K562 (cell line): Measurements from ENCODE around the gene SPINT2. TPM values are rescaled to one million over a fixed set of nuclear protein-coding genes. Genes with fewer than 3 reads are reported as not detected.

ENCODE experiments used
- ATAC-seq: fragments of 200-7000 bp; cut with Tn5 transposase; 3 replicates; pipeline ENCODE4 v1.9.1; 2020; ENCODE audit warnings: moderate library complexity
- BruUV-seq: library from RNA; stranded (reverse); fragments of 400-500 nt; replicated peaks from 2 replicates; lab custom pipeline; 2021; lab: Mats Ljungman, UMichigan
- CTCF ChIA-PET: fragments of 300-600 bp; formaldehyde crosslinking; extraction: SDS; loops from one replicate; lab custom pipeline; 2021; ENCODE audit warnings: low intra/inter-chr PET ratio; lab: Yijun Ruan, JAX
- POLR2A ChIA-PET: fragments of 300-600, 350-650 bp; sonication (Branson Sonifier 250); formaldehyde crosslinking; extraction: SDS; loops from one replicate; lab custom pipeline; 2021; ENCODE audit warnings: antibody characterized with exemption, inconsistent platforms; lab: Yijun Ruan, JAX
- DNase-seq, 4 experiments: peaks; one replicate each; pipeline versions ENCODE4 v3.0.0 to v3.0.0-alpha.2; 2011 to 2018; ENCODE audit warnings: low spot score in 3 of 4, mixed read lengths in 3 of 4; ENCODE audit errors: extremely low read depth in 1 of 4
- FAIRE-seq: peaks from 2 replicates; lab custom pipeline; 2011; peaks lifted over from hg19 to GRCh38; lab: Jason Lieb, UNC
- H2AFZ ChIP-seq: 2 replicates; pipeline ENCODE4 v1.6.0; 2011; ENCODE audit warnings: low read depth, low read length, control low read depth, inconsistent platforms
- H3K27ac ChIP-seq: fragments of 200-600 bp; 3 replicates; pipeline ENCODE4 v1.8.0; 2011; ENCODE audit warnings: low read depth, mild to moderate bottlenecking, control low read depth, inconsistent platforms, low read length, moderate library complexity, mixed read lengths; ENCODE audit errors: extremely low read depth
- H3K27me3 ChIP-seq, 2 experiments: fragments of 300-600 bp in 1 of 2; 2 replicates in 1 of 2; 3 replicates in 1 of 2; pipeline versions ENCODE4 v1.6.0 to v1.8.0; 2011; ENCODE audit warnings: inconsistent platforms in 2 of 2, low read length in 2 of 2, mild to moderate bottlenecking in 1 of 2, mixed read lengths in 1 of 2, moderate library complexity in 1 of 2; ENCODE audit not compliant: control insufficient read depth in 2 of 2, insufficient read depth in 2 of 2
- H3K36me3 ChIP-seq: fragments of 300-600 bp; 3 replicates; pipeline ENCODE4 v1.8.0; 2011; ENCODE audit warnings: mild to moderate bottlenecking, low read length, inconsistent platforms; ENCODE audit not compliant: control insufficient read depth, insufficient read depth
- H3K4me1 ChIP-seq, 2 experiments: fragments of 200-600 bp in 1 of 2; replicated peaks in 1 of 2; 2 replicates in 1 of 2; 3 replicates in 1 of 2; pipeline versions ENCODE4 v1.5.1 to v1.8.0; 2011; ENCODE audit warnings: inconsistent platforms in 2 of 2, low read length in 2 of 2, mild to moderate bottlenecking in 1 of 2, mixed read lengths in 1 of 2, moderate library complexity in 1 of 2; ENCODE audit not compliant: control insufficient read depth in 2 of 2, insufficient read depth in 2 of 2
- H3K4me2 ChIP-seq: 2 replicates; pipeline ENCODE4 v1.6.1; 2011; ENCODE audit warnings: low read length, control low read depth, inconsistent platforms, mixed read lengths; ENCODE audit not compliant: insufficient read depth
- H3K4me3 ChIP-seq: fragments of 200-600 bp; sonication (generic), shearing (Covaris generic); 2 replicates; pipeline ENCODE4 v1.5.1; 2016; ENCODE audit warnings: control low read depth, inconsistent platforms
- H3K79me2 ChIP-seq: fragments of 200-600 bp; 3 replicates; pipeline ENCODE4 v1.8.0; 2011; ENCODE audit warnings: low read length, inconsistent platforms; ENCODE audit not compliant: control insufficient read depth, insufficient read depth
- H3K9ac ChIP-seq, 2 experiments: 2 replicates each; pipeline versions ENCODE4 v1.6.0 to v1.6.1; 2011; ENCODE audit warnings: low read depth in 2 of 2, low read length in 2 of 2, control low read depth in 1 of 2, inconsistent platforms in 1 of 2, mild to moderate bottlenecking in 1 of 2, mixed read lengths in 1 of 2; ENCODE audit not compliant: insufficient read depth in 1 of 2
- H3K9me1 ChIP-seq: one replicate; pipeline ENCODE4 v1.6.0; 2011; ENCODE audit warnings: inconsistent platforms, mild to moderate bottlenecking, low read length, moderate library complexity; ENCODE audit not compliant: control insufficient read depth, insufficient read depth
- H3K9me3 ChIP-seq: replicated peaks from 2 replicates; pipeline ENCODE4 v1.5.1; 2011; ENCODE audit warnings: low read depth, low read length, inconsistent platforms; ENCODE audit not compliant: control insufficient read depth, insufficient read depth
- H4K20me1 ChIP-seq: replicated peaks from 2 replicates; pipeline ENCODE4 v1.6.1; 2011; ENCODE audit warnings: low read length, inconsistent platforms, mixed read lengths; ENCODE audit not compliant: control insufficient read depth, insufficient read depth
- BMI1 ChIP-seq: fragments of 150-350 bp; IDR thresholded peaks from 2 replicates; pipeline ENCODE4 v1.6.1; 2014; ENCODE audit warnings: low read length
- CBFA2T3 ChIP-seq: fragments of 450-650 bp; IDR thresholded peaks from 2 replicates; pipeline ENCODE4 v1.6.1; 2017
- ELF1 ChIP-seq: fragments of 200-800 bp; sonication (Bioruptor generic); IDR thresholded peaks from 2 replicates; pipeline ENCODE4 v1.6.1; 2016; ENCODE audit warnings: missing genetic modification characterization, missing compliant biosample characterization
- FOXM1 ChIP-seq, 2 experiments: fragments of 450-650 bp in 1 of 2; sonication (generic) in 1 of 2; formaldehyde crosslinking in 1 of 2; IDR thresholded peaks; 2 replicates each; pipeline versions ENCODE4 v1.6.1 to v1.9.0; 2017 to 2022; ENCODE audit warnings: low read depth in 2 of 2, mild to moderate bottlenecking in 2 of 2, missing genetic modification reagents in 1 of 2, moderate library complexity in 1 of 2
- KDM1A ChIP-seq, 2 experiments: fragments of 450-650 bp; IDR thresholded peaks; 2 replicates each; pipeline ENCODE4 v1.6.1; 2016; ENCODE audit warnings: mild to moderate bottlenecking in 2 of 2
- MEF2D ChIP-seq: conservative IDR thresholded peaks from 2 replicates; pipeline ENCODE4 v1.6.1; 2016; ENCODE audit warnings: low read depth, missing genetic modification characterization, missing compliant biosample characterization
- MYNN ChIP-seq, 2 experiments: sonication (generic); formaldehyde crosslinking in 1 of 2; IDR thresholded peaks; 2 replicates each; pipeline versions ENCODE4 v1.5.0 to v1.6.1; 2016 to 2020; ENCODE audit warnings: antibody characterized with exemption in 1 of 2, missing genetic modification reagents in 1 of 2
- POLR2AphosphoS5 ChIP-seq: IDR thresholded peaks from 2 replicates; pipeline ENCODE4 v1.6.1; 2011; ENCODE audit warnings: mild to moderate bottlenecking, low read depth, low read length, moderate library complexity; ENCODE audit not compliant: control insufficient read depth, insufficient read depth
- POLR2G ChIP-seq: fragments of 200-400 bp; formaldehyde crosslinking; IDR thresholded peaks from 2 replicates; pipeline ENCODE4 v1.6.1; 2017; ENCODE audit warnings: low read depth, mild to moderate bottlenecking, antibody characterized with exemption, low read length, moderate library complexity
- PYGO2 ChIP-seq: fragments of 450-650 bp; IDR thresholded peaks from 2 replicates; pipeline ENCODE4 v1.6.1; 2016; ENCODE audit warnings: mild to moderate bottlenecking, missing genetic modification characterization, moderate library complexity, missing compliant biosample characterization
- SOX6 ChIP-seq: fragments of 450-650 bp; IDR thresholded peaks from 2 replicates; pipeline ENCODE4 v1.6.1; 2014; ENCODE audit warnings: mild to moderate bottlenecking
- STAT5B ChIP-seq: fragments of 250-450 bp; sonication (Bioruptor Pico); IDR thresholded peaks from 2 replicates; pipeline ENCODE4 v1.8.0; 2021; ENCODE audit warnings: mild to moderate bottlenecking, inconsistent platforms
- WHSC1 ChIP-seq: IDR thresholded peaks from one replicate; pipeline ENCODE4 v1.6.1; 2012; ENCODE audit warnings: low read length, control low read depth, inconsistent platforms
- ZNF134 ChIP-seq: fragments of 250-450 bp; sonication (Bioruptor Pico); conservative IDR thresholded peaks from 2 replicates; pipeline ENCODE4 v1.4.0; 2020
- ZNF274 ChIP-seq: IDR thresholded peaks from 2 replicates; pipeline ENCODE4 v1.6.1; 2011; ENCODE audit warnings: low read depth, mild to moderate bottlenecking, low read length, moderate library complexity, borderline replicate concordance
- ZNF764 ChIP-seq: fragments of 250-450 bp; sonication (Bioruptor Pico); IDR thresholded peaks from 2 replicates; pipeline ENCODE4 v1.4.0; 2020; ENCODE audit warnings: low read depth, mild to moderate bottlenecking, moderate library complexity
- WGBS: fragments of 100-300 bp; shearing (Covaris generic); methylation state at CpG from one replicate; pipeline ENCODE4 v1.1.6; 2016; ENCODE audit warnings: low coverage, mixed read lengths; ENCODE audit not compliant: insufficient coverage; ENCODE audit errors: missing lambda C conversion rate; 5-methylcytosine and 5-hydroxymethylcytosine counted together
- in situ Hi-C: fragments of 300-500 bp; cut with MboI; formaldehyde crosslinking; loops from 4 replicates; pipeline ENCODE4 v1.15.0; 2018; ENCODE audit warnings: inconsistent platforms, mixed read lengths
- intact Hi-C: fragments of 100-400 bp; cut with micrococcal nuclease; formaldehyde crosslinking; loops from 2 replicates; pipeline ENCODE4 v1.14.2; 2022
- polyA plus RNA-seq, 8 experiments: library from polyadenylated mRNA; depleted of rRNA in 4 of 8; stranded (reverse) in 5 of 8; unstranded in 3 of 8; fragments of >200 nt; fragmentation: Nextera tagmentation in 2 of 8; fragmentation: Illumina TruSeq in 1 of 8; extraction: Ambion mirVana in 2 of 8; extraction: Trizol in 1 of 8; gene quantifications; 2 replicates each; pipeline versions ENCODE4 v1.2.1 to v1.2.3, GENCODE V29; 2011 to 2014; ENCODE audit warnings: inconsistent platforms in 1 of 8, missing spikeins in 1 of 8
- total RNA-seq, 7 experiments: library from RNA; depleted of rRNA in 6 of 7; stranded (reverse); fragments of >200 nt in 6 of 7; fragmentation: Illumina TruSeq in 2 of 7; extraction: Trizol in 2 of 7; gene quantifications; 2 replicates each; pipeline versions ENCODE4 v1.2.1 to v1.2.3, GENCODE V29; 2011 to 2021; ENCODE audit warnings: low replicate concordance in 1 of 7

Gene SPINT2
- total and polyA plus RNA-seq, 9 of the 15 experiments (the other 6 are each of a cell fraction or from before 2014, with no cell fraction given), result 0.65 to 4.5 (median 3.4) TPM

GRCh38 chr19:38308926-38309614 lies 44.7 kb downstream of the SPINT2 start:
- 88% methylated on average over 22 of the region's 24 CpGs for WGBS
- no peak overlapping the region for H3K4me2 ChIP-seq
- H3K9me3 ChIP-seq, result no peaks in the 10 kb centered on the region
- TF ChIP-seq ZNF274 (no peak), POLR2G (peak; percentile 29; the same call in 1 of the 2 replicates)
- BruUV-seq, result TSS peak; percentile 3
- H3K4me3 ChIP-seq, result no peak overlapping the region
- ChIA-PET CTCF (no interaction called here), POLR2A (no interaction called here)
- H3K9ac ChIP-seq, result peak overlapping the region in 1 of 2 experiments; percentile 61; a peak in 2 of 4 replicates
- H3K79me2 ChIP-seq, result peaks cover 53% of the 10 kb centered on the region
- FAIRE-seq (no peak), ATAC-seq (no peak), DNase-seq (no peak)
- peaks cover 5% of the 10 kb centered on the region; the same call in 1 of the 2 replicates for H4K20me1 ChIP-seq
- H3K9me1 ChIP-seq, result peaks cover 5% of the 10 kb centered on the region
- no peak overlapping the region for H2AFZ ChIP-seq
- intact Hi-C loops (no loop called here), in situ Hi-C loops (no loop called here)
- peaks cover 27 to 59% of the 10 kb centered on the region in 2 experiments for H3K4me1 ChIP-seq
- H3K36me3 ChIP-seq, result peaks cover 83% of the 10 kb centered on the region
- no peak overlapping the region for H3K27ac ChIP-seq
- no peaks in the 10 kb centered on the region for H3K27me3 ChIP-seq

- 97% methylated on average over 3 of the region's 3 CpGs for WGBS
- Histone ChIP-seq H3K9me1 (peaks cover 5% of the 10 kb centered on the region), H3K27me3 (no peaks in the 10 kb centered on the region), H3K4me3 (no peak overlapping the region), H4K20me1 (peaks cover 5% of the 10 kb centered on the region; the same call in 1 of the 2 replicates), H3K9me3 (no peaks in the 10 kb centered on the region), H3K36me3 (peaks cover 76% of the 10 kb centered on the region), H3K4me2 (no peak overlapping the region), H3K27ac (no peak overlapping the region), H3K79me2 (peaks cover 60% of the 10 kb centered on the region), H3K9ac (peak overlapping the region in 1 of 2 experiments; percentile 61; a peak in 2 of 4 replicates), H3K4me1 (peaks cover 24 to 58% of the 10 kb centered on the region in 2 experiments), H2AFZ (no peak overlapping the region)
- BruUV-seq, result no TSS peak
- in situ Hi-C loops (no loop called here), intact Hi-C loops (no loop called here)
- DNase-seq, result no peak
- no peak for FAIRE-seq
- POLR2A ChIA-PET, result no interaction called here
- CTCF ChIA-PET, result no interaction called here
- ATAC-seq, result no peak
- TF ChIP-seq KDM1A (IDR thresholded peaks at IDR 0.05), result no peak
- no peak for TF ChIP-seq CBFA2T3
- TF ChIP-seq POLR2AphosphoS5, result no peak
- no peak for TF ChIP-seq PYGO2 (tag)
- no peak for TF ChIP-seq WHSC1
- TF ChIP-seq ELF1 (tag), result no peak
- TF ChIP-seq ZNF764 (CRISPR knock-in tag), result no peak
- TF ChIP-seq MYNN (IDR thresholded peaks at IDR 0.05), result no peak
- TF ChIP-seq MYNN (CRISPR knock-in tag; IDR thresholded peaks at IDR 0.05), result no peak
- no peak for TF ChIP-seq BMI1
- TF ChIP-seq MEF2D (tag), result no peak
- TF ChIP-seq STAT5B (CRISPR knock-in tag), result no peak
- no peak for TF ChIP-seq SOX6
- no peak for TF ChIP-seq FOXM1 (IDR thresholded peaks at IDR 0.05; ENCODE audit: low read depth)
- no peak for TF ChIP-seq FOXM1 (CRISPR knock-in tag; IDR thresholded peaks at IDR 0.05; ENCODE audit: low read depth)
- no peak for TF ChIP-seq ZNF134 (CRISPR knock-in tag)
These were observed 45.4 kb downstream of the SPINT2 start for GRCh38 chr19:38309615-38310278.
